GM23248 (cell line): ENCODE data around the gene PTPN21.
"Not testable (repeated sequence)": the region's sequence is repeated elsewhere in the genome, so short reads cannot be mapped to it uniquely, and the experiment has no call there.

Source experiments
- EZH2 ChIP-seq: fragments of 200-600 bp; sonication (generic); IDR thresholded peaks from 2 replicates; pipeline ENCODE4 v1.6.1; 2018; ENCODE audit warnings: antibody characterized with exemption, mild to moderate bottlenecking; ENCODE audit not compliant: insufficient read depth, poor library complexity, severe bottlenecking
- EZH2phosphoT487 ChIP-seq: fragments of 200-600 bp; sonication (generic); IDR thresholded peaks from 2 replicates; pipeline ENCODE4 v1.6.1; 2018; ENCODE audit warnings: antibody characterized with exemption, moderate library complexity, mild to moderate bottlenecking, low read depth; ENCODE audit not compliant: insufficient read depth

DNA sequence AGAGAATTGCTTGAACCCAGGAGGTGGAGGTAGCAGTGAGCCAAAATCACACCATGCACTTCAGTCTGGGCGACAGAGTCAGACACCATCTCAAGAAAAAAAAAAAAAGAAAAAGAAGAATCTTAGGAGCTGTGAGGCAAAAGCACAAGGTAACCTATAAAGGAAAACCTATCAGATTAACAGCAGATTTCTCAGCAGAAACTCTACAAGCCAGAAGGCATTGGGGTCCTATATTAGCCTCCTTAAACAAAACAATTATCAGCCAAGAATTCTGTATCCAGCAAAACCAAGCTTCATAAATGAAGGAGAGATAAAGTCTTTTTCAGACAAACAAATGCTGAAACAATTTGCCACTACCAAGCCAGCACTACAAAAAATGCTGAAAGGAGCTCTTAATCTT, 24.9 kb downstream of the PTPN21 start:
- not testable (repeated sequence) for TF ChIP-seq EZH2, EZH2phosphoT487
